Heart left ventricle (tissue), 16 donors: Measurements from ENCODE around the gene DYSF. TPM values are rescaled to one million over a fixed set of nuclear protein-coding genes. Genes with fewer than 3 reads are reported as not detected.
"Not testable (repeated sequence)": the region's sequence is repeated elsewhere in the genome, so short reads cannot be mapped to it uniquely, and the experiment has no call there.

Source experiments
- ATAC-seq, 4 donors: fragments of 200-7000 bp; cut with Tn5 transposase; one replicate each; pipeline ENCODE4 v1.9.1; 2020 to 2022; ENCODE audit warnings: moderate library complexity in 4 of 4, mild to moderate bottlenecking in 3 of 4, moderate number of reproducible peaks in 1 of 4
- DNase-seq, 5 donors: peaks; one replicate each; pipeline ENCODE4 v3.0.0-alpha.2; 2020
- H3K27ac ChIP-seq, 12 donors: fragments of 200-600 bp; sonication (generic) in 4 of 12; one replicate each; pipeline versions ENCODE4 v1.5.0 to v1.8.0; 2016 to 2022; ENCODE audit warnings: mild to moderate bottlenecking in 2 of 12
- H3K27me3 ChIP-seq, 9 donors: fragments of 200-600 bp; sonication (generic) in 2 of 9; one replicate each; pipeline versions ENCODE4 v1.5.1 to v1.8.0; 2016 to 2022; ENCODE audit warnings: mild to moderate bottlenecking in 3 of 9
- H3K36me3 ChIP-seq, 9 donors: fragments of 200-600 bp; sonication (generic) in 2 of 9; one replicate each; pipeline versions ENCODE4 v1.5.0 to v1.8.0; 2018 to 2022; ENCODE audit warnings: mild to moderate bottlenecking in 2 of 9
- H3K4me1 ChIP-seq, 12 donors: fragments of 200-600 bp; sonication (generic) in 4 of 12; one replicate each; pipeline versions ENCODE4 v1.5.0 to v1.8.0; 2016 to 2022; ENCODE audit warnings: mild to moderate bottlenecking in 3 of 12
- H3K4me3 ChIP-seq, 12 donors: fragments of 200-600 bp; sonication (generic) in 4 of 12; one replicate each; pipeline versions ENCODE4 v1.5.0 to v1.8.0; 2017 to 2022; ENCODE audit warnings: mild to moderate bottlenecking in 9 of 12, moderate library complexity in 4 of 12
- H3K9me3 ChIP-seq, 12 donors: fragments of 200-600 bp; sonication (generic) in 4 of 12; one replicate each; pipeline versions ENCODE4 v1.5.0 to v1.8.0; 2016 to 2022; ENCODE audit warnings: mild to moderate bottlenecking in 1 of 12
- CTCF ChIP-seq, 12 donors: fragments of 200-600 bp; sonication (generic) in 4 of 12; IDR thresholded peaks; one replicate each; pipeline versions ENCODE4 v1.5.0 to v1.8.0; 2018 to 2022; ENCODE audit warnings: antibody characterized with exemption in 12 of 12, mild to moderate bottlenecking in 5 of 12
- POLR2A ChIP-seq, 2 donors: fragments of 450-650 bp; IDR thresholded peaks; one replicate each; pipeline ENCODE4 v1.6.1; 2017; ENCODE audit warnings: antibody characterized with exemption in 2 of 2, mild to moderate bottlenecking in 2 of 2, moderate library complexity in 2 of 2
- WGBS, 4 donors: extraction: QIAGEN DNeasy Blood & Tissue Kit in 2 of 4; methylation state at CpG; one replicate each; pipeline versions ENCODE4 v1.1.5 to v1.1.7; 2013 to 2018; 5-methylcytosine and 5-hydroxymethylcytosine counted together
- intact Hi-C, 10 donors: fragments of 100-400 bp; cut with DNase I; formaldehyde crosslinking; loops; one replicate each; pipeline versions ENCODE4 v1.11.1 to v1.14.2; 2022
- long read RNA-seq, 3 donors: library from polyadenylated mRNA; unstranded; transcript quantifications; one replicate each; pipeline ENCODE4 v2.0.0, GENCODE V29; 2020 to 2021
- polyA plus RNA-seq, 2 donors: library from polyadenylated mRNA; stranded (reverse); fragments of 200-250 nt; gene quantifications; one replicate each; pipeline ENCODE4 v1.2.3, GENCODE V29; 2013
- total RNA-seq, 9 donors: library from RNA; depleted of rRNA in 2 of 9; stranded (reverse); fragments of >200 nt in 2 of 9; fragmentation: NEBNext Ultra II Directional in 3 of 9; extraction: Animal tissue kit (Norgen Biotek cat#: 25700) in 3 of 9; gene quantifications; one replicate each; pipeline versions ENCODE4 v1.1.0 to v1.2.4, GENCODE V29; 2016 to 2023
- donor health status: ischemic (EF 13 %, LVEDD 7.1; RV severe dilation, severe dysfunction).
- donor health status: healthy with polysubstance abuse.
- donor health status: DM: no; HTN: yes; CAD: no.
- donor health status: DM: no; HTN: no; CAD: no.
- donor health status: ischemic (EF 25% LVEDD 6.9; RV normal size, moderate dysfunction).
- donor health status: ischemic (EF 25% LVEDD 5.7; RV mildly dilated, moderate dysfunction).
- donor health status: healthy.
- donor health status: DM: yes; HTN: yes; CAD: no.
- donor health status: ischemic (EF 35%, LVEDD 5.7; RV mildly dilated, moderate dysfunction).
- donor health status: nonischemic (EF 11% LVEDD 7.7; RV severe dilation, severe dysfunction).
- donor health status: DM: yes; HTN: yes; CAD: no.
- donor health status: PGD.
- donor health status: ischemic (EF 29% LVEDD 5.4; RV normal size, mild dysfunction).
- donor health status: nonischemic (EF 23%, LVEDD 6.1; RV moderate dilation, normal function).

DYSF gene
- total RNA-seq (10 to 100 TPM; 51.8 to 99.9 (median 80.4) TPM), polyA plus RNA-seq (10 to 100 TPM; 25.5 to 33.6 TPM)
- long read RNA-seq, donor 1, full-length matches to known transcripts, result 1 of 26 reads
- long read RNA-seq, donor 1, partial matches to known transcripts, result 19 of 26 reads
- long read RNA-seq, donor 1, other reads (novel, unspliced or antisense), result 6 of 26 reads
- long read RNA-seq, donor 2, full-length matches to known transcripts, result 4 of 93 reads
- long read RNA-seq, donor 2, partial matches to known transcripts, result 78 of 93 reads
- long read RNA-seq, donor 2, other reads (novel, unspliced or antisense), result 11 of 93 reads
- long read RNA-seq, donor 3, full-length matches to known transcripts, result 1 of 43 reads
- long read RNA-seq, donor 3, partial matches to known transcripts, result 31 of 43 reads
- long read RNA-seq, donor 3, other reads (novel, unspliced or antisense), result 11 of 43 reads

GRCh38 chr2:71453404-71454220, at the start of gene DYSF:
Gene DYSF, plus strand, starts transcription at chr2:71453561.
- Histone ChIP-seq H3K36me3 (no peaks in the 10 kb centered on the region), H3K27ac (peak within 1 kb of the TSS; percentile 81 to 92 (median 90)), H3K9me3 (no peaks in the 10 kb centered on the region), H3K4me3 (peak within 1 kb of the TSS; percentile 51 to 77 (median 64)), H3K27me3 (peaks cover 0 to 12% (median 0%) of the 10 kb centered on the region in 9 donors), H3K4me1 (peaks cover 0 to 78% (median 67%) of the 10 kb centered on the region in 12 donors)
- DNase-seq (peak; percentile 69 to 87 (median 80)), ATAC-seq (peak; percentile 55 to 65 (median 64))
- TF ChIP-seq CTCF (IDR thresholded peaks at IDR 0.05), result no peak
- TF ChIP-seq POLR2A (IDR thresholded peaks at IDR 0.05), result no peak
- intact Hi-C loops, result loop anchor here in 2 of 10 donors (10.0 kb wide), 1 partner anchor 229 kb away; the partner anchor contains the start of gene PAIP2B (in 2 of the 2)
- 1 to 3% (median 1%) methylated on average over 22 to 66 of the region's 66 CpGs for WGBS, 4 donors

GRCh38 chr2:71409611-71410010, 43.8 kb upstream of the DYSF start:
- peaks cover 0 to 61% (median 53%) of the 10 kb centered on the region in 9 donors for H3K36me3 ChIP-seq
- ATAC-seq (no peak), DNase-seq (no peak)

GRCh38 chr2:71410696-71411095, 42.7 kb upstream of the DYSF start:
- DNase-seq, result no peak
- Histone ChIP-seq H3K27me3 (no peaks in the 10 kb centered on the region), H3K4me3 (no peak overlapping the region), H3K36me3 (peaks cover 0 to 50% (median 42%) of the 10 kb centered on the region in 9 donors), H3K27ac (peak overlapping the region in 2 of 12 donors; percentile 35 to 52), H3K4me1 (no peaks in the 10 kb centered on the region), H3K9me3 (no peaks in the 10 kb centered on the region)
- 66 to 73% (median 71%) methylated on average over 4 of the region's 4 CpGs for WGBS, 4 donors
- no peak for ATAC-seq
- intact Hi-C loops, result no loop called here
- no peak for TF ChIP-seq POLR2A (IDR thresholded peaks at IDR 0.05)
- TF ChIP-seq CTCF (IDR thresholded peaks at IDR 0.05), result no peak

More at GRCh38 chr2:71409611-71410010, 43.8 kb upstream of the DYSF start:
- H3K27me3 ChIP-seq, result no peaks in the 10 kb centered on the region
- H3K9me3 ChIP-seq, result no peaks in the 10 kb centered on the region
- H3K27ac ChIP-seq, result no peak overlapping the region
- H3K4me1 ChIP-seq, result no peaks in the 10 kb centered on the region
- TF ChIP-seq POLR2A (IDR thresholded peaks at IDR 0.05) (no peak), CTCF (IDR thresholded peaks at IDR 0.05) (no peak)
- intact Hi-C loops, result no loop called here
- 86 to 92% (median 88%) methylated on average over 3 of the region's 3 CpGs for WGBS, 4 donors
- no peak overlapping the region for H3K4me3 ChIP-seq

GRCh38 chr2:71416866-71417265, 36.5 kb upstream of the DYSF start:
- intact Hi-C loops, ATAC-seq: not testable (repeated sequence)

More at GRCh38 chr2:71416866-71417265, 36.5 kb upstream of the DYSF start:
- Histone ChIP-seq H3K36me3 (peaks cover 0 to 28% (median 0%) of the 10 kb centered on the region in 9 donors), H3K4me1 (peaks cover 0 to 11% (median 2%) of the 10 kb centered on the region in 12 donors), H3K4me3 (peak overlapping the region in 9 of 12 donors; percentile 24 to 50 (median 39)), H3K27ac (peak overlapping the region in 1 of 12 donors; percentile 18)
- H3K9me3 ChIP-seq, H3K27me3 ChIP-seq, DNase-seq: not testable (repeated sequence)
- WGBS, 4 donors, result 19 to 26% methylated on average over 8 of the region's 15 CpGs; no CpG with 5 or more reads in 2 of the 4 donors
